ENCODE data around the gene SETD3. TPM values are rescaled to one million over a fixed set of nuclear protein-coding genes. Genes with fewer than 3 reads are reported as not detected.
A peak's percentile ranks its signal among the peaks of the same experiment; 100 is the strongest.

SETD3 gene
- 10 to 100 TPM; 42.3 to 49.8 TPM for total RNA-seq

- Mint-ChIP-seq H3K9me3 (no peaks in the 10 kb centered on the region), H3K36me3 (peaks cover 17% of the 10 kb centered on the region in 2 donors), H3K27ac (peak within 1 kb of the TSS; percentile 97 to 99)
- ATAC-seq (no peak), DNase-seq (ENCODE audit: low spot score in 2 of 2) (peak; percentile 46 to 66)
These were observed at the start of gene SETD3 for GRCh38 chr14:99479906-99480869. Gene SETD3 (minus strand): TSS chr14:99480859. CDS start chr14:99465805, 15,054 bp downstream.

GRCh38 chr14:99529899-99530298 is 49.2 kb upstream of the SETD3 start:
- DNase-seq (ENCODE audit: low spot score in 2 of 2): no peak
- ATAC-seq: no peak
- H3K36me3 Mint-ChIP-seq: no peaks in the 10 kb centered on the region
- H3K27ac Mint-ChIP-seq: no peak overlapping the region
- H3K9me3 Mint-ChIP-seq: no peaks in the 10 kb centered on the region

GRCh38 chr14:99527427-99528076 is 46.9 kb upstream of the SETD3 start:
- Mint-ChIP-seq H3K27ac (no peak overlapping the region), H3K36me3 (no peaks in the 10 kb centered on the region), H3K9me3 (no peaks in the 10 kb centered on the region)
- no peak for DNase-seq (ENCODE audit: low spot score in 2 of 2)
- ATAC-seq: no peak

GRCh38 chr14:99527026-99527425 is 46.4 kb upstream of the SETD3 start:
- no peak for DNase-seq (ENCODE audit: low spot score in 2 of 2)
- no peak for ATAC-seq
- H3K9me3 Mint-ChIP-seq: no peaks in the 10 kb centered on the region
- no peaks in the 10 kb centered on the region for H3K36me3 Mint-ChIP-seq
- no peak overlapping the region for H3K27ac Mint-ChIP-seq

- DNase-seq (ENCODE audit: low spot score in 2 of 2) (no peak), ATAC-seq (peak in 1 of 2 donors; percentile 12)
- H3K27ac Mint-ChIP-seq: peak overlapping the region in 1 of 2 donors; percentile 79
- no peaks in the 10 kb centered on the region for H3K36me3 Mint-ChIP-seq
- H3K9me3 Mint-ChIP-seq: no peaks in the 10 kb centered on the region
These were observed 45.0 kb upstream of the SETD3 start for GRCh38 chr14:99525699-99526080.

GRCh38 chr14:99524804-99525698 is 44.4 kb upstream of the SETD3 start:
- ATAC-seq (peak; percentile 27 to 52), DNase-seq (ENCODE audit: low spot score in 2 of 2) (no peak)

GRCh38 chr14:99524091-99524661 is 43.5 kb upstream of the SETD3 start:
- H3K27ac Mint-ChIP-seq: no peak overlapping the region
- DNase-seq (ENCODE audit: low spot score in 2 of 2) (no peak), ATAC-seq (no peak)
- no peaks in the 10 kb centered on the region for H3K36me3 Mint-ChIP-seq
- no peaks in the 10 kb centered on the region for H3K9me3 Mint-ChIP-seq

More at GRCh38 chr14:99524804-99525698, 44.4 kb upstream of the SETD3 start:
- H3K9me3 Mint-ChIP-seq: no peaks in the 10 kb centered on the region
- no peaks in the 10 kb centered on the region for H3K36me3 Mint-ChIP-seq
- peak overlapping the region; percentile 55 to 79 for H3K27ac Mint-ChIP-seq

GRCh38 chr14:99523704-99524055 is 43.0 kb upstream of the SETD3 start:
- H3K9me3 Mint-ChIP-seq: no peaks in the 10 kb centered on the region
- no peak overlapping the region for H3K27ac Mint-ChIP-seq
- DNase-seq (ENCODE audit: low spot score in 2 of 2): no peak
- no peaks in the 10 kb centered on the region for H3K36me3 Mint-ChIP-seq
- no peak for ATAC-seq

GRCh38 chr14:99522934-99523703 is 42.5 kb upstream of the SETD3 start:
- ATAC-seq: no peak
- Mint-ChIP-seq H3K36me3 (no peaks in the 10 kb centered on the region), H3K9me3 (no peaks in the 10 kb centered on the region), H3K27ac (peak overlapping the region in 1 of 2 donors; percentile 14)
- no peak for DNase-seq (ENCODE audit: low spot score in 2 of 2)

GRCh38 chr14:99522457-99522891 is 41.8 kb upstream of the SETD3 start:
- ATAC-seq (no peak), DNase-seq (ENCODE audit: low spot score in 2 of 2) (no peak)
- H3K36me3 Mint-ChIP-seq: no peaks in the 10 kb centered on the region
- H3K9me3 Mint-ChIP-seq: no peaks in the 10 kb centered on the region
- H3K27ac Mint-ChIP-seq: no peak overlapping the region

- DNase-seq (ENCODE audit: low spot score in 2 of 2) (no peak), ATAC-seq (no peak)
- Mint-ChIP-seq H3K9me3 (no peaks in the 10 kb centered on the region), H3K27ac (no peak overlapping the region), H3K36me3 (no peaks in the 10 kb centered on the region)
These were observed 41.4 kb upstream of the SETD3 start for GRCh38 chr14:99522025-99522401.

- Mint-ChIP-seq H3K36me3 (no peaks in the 10 kb centered on the region), H3K9me3 (no peaks in the 10 kb centered on the region), H3K27ac (no peak overlapping the region)
- ATAC-seq (no peak), DNase-seq (ENCODE audit: low spot score in 2 of 2) (no peak)
These were observed 40.7 kb upstream of the SETD3 start for GRCh38 chr14:99521176-99522024.

GRCh38 chr14:99520571-99521081 is 40.0 kb upstream of the SETD3 start:
- DNase-seq (ENCODE audit: low spot score in 2 of 2): no peak
- no peak for ATAC-seq
- Mint-ChIP-seq H3K36me3 (no peaks in the 10 kb centered on the region), H3K9me3 (no peaks in the 10 kb centered on the region), H3K27ac (peak overlapping the region in 1 of 2 donors; percentile 25)

GRCh38 chr14:99519931-99520421 is 39.3 kb upstream of the SETD3 start:
- ATAC-seq: no peak

More at GRCh38 chr14:99519931-99520421, 39.3 kb upstream of the SETD3 start:
- peak in 1 of 2 donors; percentile 35 for DNase-seq (ENCODE audit: low spot score in 2 of 2)
- H3K36me3 Mint-ChIP-seq: no peaks in the 10 kb centered on the region
- H3K27ac Mint-ChIP-seq: no peak overlapping the region
- H3K9me3 Mint-ChIP-seq: no peaks in the 10 kb centered on the region
